GM12878 (cell line): ENCODE results near the gene PINLYP. TPM values are rescaled to one million over a fixed set of nuclear protein-coding genes. Genes with fewer than 3 reads are reported as not detected.
A peak's percentile ranks its signal among the peaks of the same experiment; 100 is the strongest.

Experiments used
- ATF3 ChIP-seq: IDR thresholded peaks from 2 replicates; pipeline ENCODE4 v1.6.1; 2011; ENCODE audit warnings: low read depth, mild to moderate bottlenecking, low read length, moderate library complexity, borderline replicate concordance; ENCODE audit errors: extremely low read depth
- BCL11A ChIP-seq: IDR thresholded peaks from 2 replicates; pipeline ENCODE4 v1.6.1; 2011; ENCODE audit warnings: low read depth, low read length
- CEBPB ChIP-seq, 2 experiments: fragments of 150-350 bp in 1 of 2; IDR thresholded peaks; 2 replicates each; pipeline ENCODE4 v1.6.1; 2012 to 2014; ENCODE audit warnings: low read depth in 2 of 2, low read length in 2 of 2, borderline replicate concordance in 1 of 2, inconsistent platforms in 1 of 2
- CHD1 ChIP-seq: IDR thresholded peaks from 2 replicates; pipeline ENCODE4 v1.6.1; 2012; ENCODE audit warnings: low read depth, low read length, improper control_type of control experiment
- E2F4 ChIP-seq: IDR thresholded peaks from 2 replicates; pipeline ENCODE4 v1.6.1; 2012; ENCODE audit warnings: low read depth, low read length, improper control_type of control experiment
- HSF1 ChIP-seq: fragments of 150-350 bp; IDR thresholded peaks from 2 replicates; pipeline ENCODE4 v1.6.1; 2014; ENCODE audit warnings: mild to moderate bottlenecking, low read depth, low read length
- JUNB ChIP-seq: IDR thresholded peaks from 2 replicates; pipeline ENCODE4 v1.6.1; 2016; ENCODE audit warnings: antibody characterized with exemption, mild to moderate bottlenecking
- JUND ChIP-seq: IDR thresholded peaks from 2 replicates; pipeline ENCODE4 v1.6.1; 2012; ENCODE audit warnings: low read depth, mild to moderate bottlenecking, low read length, improper control_type of control experiment, moderate library complexity
- LARP7 ChIP-seq: fragments of 450-650 bp; IDR thresholded peaks from 2 replicates; pipeline ENCODE4 v1.6.1; 2017; ENCODE audit warnings: mild to moderate bottlenecking
- MAX ChIP-seq: IDR thresholded peaks from 2 replicates; pipeline ENCODE4 v1.6.1; 2012; ENCODE audit warnings: low read depth, low read length, improper control_type of control experiment
- MTA2 ChIP-seq: fragments of 450-650 bp; IDR thresholded peaks from 2 replicates; pipeline ENCODE4 v1.6.1; 2016; ENCODE audit warnings: low read depth, mild to moderate bottlenecking, moderate library complexity
- MTA3 ChIP-seq: IDR thresholded peaks from 2 replicates; pipeline ENCODE4 v1.6.1; 2012; ENCODE audit warnings: low read length, inconsistent platforms, borderline replicate concordance
- MXI1 ChIP-seq: fragments of 150-350 bp; IDR thresholded peaks from 2 replicates; pipeline ENCODE4 v1.6.1; 2011; ENCODE audit warnings: low read depth, mild to moderate bottlenecking, inconsistent platforms, low read length, improper control_type of control experiment
- NFYB ChIP-seq: IDR thresholded peaks from 2 replicates; pipeline ENCODE4 v1.6.1; 2011; ENCODE audit warnings: low read depth, mild to moderate bottlenecking, low read length, improper control_type of control experiment, moderate library complexity; ENCODE audit not compliant: insufficient read depth
- PAX5 ChIP-seq: IDR thresholded peaks from 2 replicates; pipeline ENCODE4 v1.6.1; 2011; ENCODE audit warnings: low read depth, low read length, borderline replicate concordance
- POU2F2 ChIP-seq: IDR thresholded peaks from 3 replicates; pipeline ENCODE4 v1.6.1; 2011; ENCODE audit warnings: low read depth, mild to moderate bottlenecking, low read length, borderline replicate concordance
- SIX5 ChIP-seq: IDR thresholded peaks from 2 replicates; pipeline ENCODE4 v1.6.1; 2011; ENCODE audit warnings: mild to moderate bottlenecking, low read depth, low read length, moderate library complexity; ENCODE audit not compliant: severe bottlenecking
- SMAD5 ChIP-seq: IDR thresholded peaks from 2 replicates; pipeline ENCODE4 v1.6.1; 2016; ENCODE audit warnings: antibody characterized with exemption, low read depth
- USF2 ChIP-seq: IDR thresholded peaks from 2 replicates; pipeline ENCODE4 v1.6.1; 2011; ENCODE audit warnings: low read depth, low read length, improper control_type of control experiment, borderline replicate concordance
- ZNF592 ChIP-seq: fragments of 450-650 bp; IDR thresholded peaks from 2 replicates; pipeline ENCODE4 v1.6.1; 2017; ENCODE audit warnings: mild to moderate bottlenecking, moderate library complexity
- ZZZ3 ChIP-seq: IDR thresholded peaks from 2 replicates; pipeline ENCODE4 v1.6.1; 2011; ENCODE audit warnings: low read depth; ENCODE audit not compliant: control insufficient read depth, insufficient read length
- polyA plus RNA-seq, 11 experiments: library from polyadenylated mRNA; depleted of rRNA in 4 of 11; unstranded in 6 of 11; stranded (reverse) in 5 of 11; fragments of >200 nt; fragmentation: Nextera tagmentation in 4 of 11; fragmentation: Illumina TruSeq in 1 of 11; extraction: Ambion mirVana in 4 of 11; extraction: Trizol in 1 of 11; gene quantifications; 1 replicate in 1 of 11; 2 replicates in 10 of 11; pipeline versions ENCODE4 v1.2.1 to v1.2.3, GENCODE V29; 2011 to 2016; ENCODE audit warnings: inconsistent platforms in 2 of 11, missing spikeins in 2 of 11, low read depth in 1 of 11
- total RNA-seq, 4 experiments: library from RNA; depleted of rRNA in 3 of 4; stranded (reverse); fragments of >200 nt in 3 of 4; fragmentation: Illumina TruSeq in 1 of 4; extraction: Trizol in 1 of 4; gene quantifications; 2 replicates each; pipeline versions ENCODE4 v1.2.1 to v1.2.3, GENCODE V29; 2013 to 2021

Gene PINLYP
- total and polyA plus RNA-seq, 10 of the 15 experiments (the other 5 are each of a cell fraction or from before 2014, with no cell fraction given) = 1.0 to 26.9 (median 11.4) TPM

- TF ChIP-seq CEBPB (IDR thresholded peaks at IDR 0.05; ENCODE audit: borderline replicate concordance in 1 of 2, low read depth in 2 of 2, low read length in 2 of 2) = no peak
- no peak for TF ChIP-seq HSF1
- TF ChIP-seq SMAD5 = no peak
- TF ChIP-seq POU2F2 = peak; percentile 28; the same call in 1 of the 3 replicates
- no peak for TF ChIP-seq MXI1
- TF ChIP-seq JUND = no peak
- no peak for TF ChIP-seq ATF3
- no peak for TF ChIP-seq USF2
- no peak for TF ChIP-seq JUNB
- TF ChIP-seq MAX = no peak; the same call in 1 of the 2 replicates
- no peak for TF ChIP-seq NFYB
- TF ChIP-seq MTA2 = no peak
- no peak for TF ChIP-seq E2F4
- TF ChIP-seq BCL11A = no peak
- TF ChIP-seq ZNF592 = no peak
- TF ChIP-seq CHD1 = no peak
- no peak for TF ChIP-seq ZZZ3
- TF ChIP-seq LARP7 = no peak
- no peak for TF ChIP-seq PAX5
- no peak for TF ChIP-seq MTA3
- TF ChIP-seq SIX5 = no peak
Observed at GRCh38 chr19:43526884-43527859, 48.4 kb upstream of the PINLYP start, which contains the start of gene ETHE1 (continued).
